Measurements from ENCODE around the gene KIT.

DNA sequence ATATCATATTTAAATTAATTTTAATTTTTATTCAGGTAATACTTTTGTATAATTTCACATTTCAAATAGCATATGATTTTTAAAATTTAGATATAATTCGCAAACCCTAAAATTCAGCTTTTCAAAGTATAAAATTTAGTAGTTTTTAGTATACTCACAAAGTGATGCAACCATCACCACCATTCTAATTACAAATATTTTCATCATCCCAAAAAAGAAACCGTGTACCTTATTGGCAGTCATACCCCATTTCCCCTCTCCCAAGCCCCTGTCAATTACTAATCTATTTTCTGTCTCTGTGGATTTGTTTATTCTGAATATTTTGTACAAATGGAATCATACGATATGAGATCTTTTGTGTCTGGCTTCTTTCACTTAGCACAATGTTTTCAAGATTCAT, 37.0 kb upstream of the KIT start:
- TF ChIP-seq EZH2 (optimal IDR thresholded peaks at IDR 0.05; ENCODE audit: low read depth, low read length) (no peak), EZH2phosphoT487 (IDR thresholded peaks at IDR 0.05; ENCODE audit: low read length) (no peak)
